Esophagus squamous epithelium (tissue), 5 donors: ENCODE measurements around the gene AP3B2. TPM values are rescaled to one million over a fixed set of nuclear protein-coding genes. Genes with fewer than 3 reads are reported as not detected.
A peak's percentile ranks its signal among the peaks of the same experiment; 100 is the strongest.

ENCODE experiments used
- DNase-seq: peaks from one replicate; lab custom pipeline; 2025; lab: John Stamatoyannopoulos, UW
- H3K27ac ChIP-seq, 4 donors: fragments of 200-600 bp; sonication (generic); one replicate each; pipeline ENCODE4 v1.5.1; 2016 to 2019; ENCODE audit warnings: mild to moderate bottlenecking in 1 of 4
- H3K27me3 ChIP-seq, 4 donors: fragments of 200-600 bp; sonication (generic); 1 replicate in 3 of 4; 2 replicates in 1 of 4; pipeline versions ENCODE4 v1.5.1 to v1.6.0; 2017 to 2021; ENCODE audit warnings: antibody characterized with exemption in 1 of 4
- H3K36me3 ChIP-seq, 3 donors: fragments of 200-600 bp; sonication (generic); one replicate each; pipeline ENCODE4 v1.5.1; 2016 to 2019
- H3K4me1 ChIP-seq, 3 donors: fragments of 200-600 bp; sonication (generic); one replicate each; pipeline ENCODE4 v1.5.1; 2017 to 2019
- H3K4me3 ChIP-seq, 4 donors: fragments of 200-600 bp; sonication (generic); 1 replicate in 3 of 4; 2 replicates in 1 of 4; pipeline ENCODE4 v1.5.1; 2016 to 2019; ENCODE audit warnings: mild to moderate bottlenecking in 2 of 4, moderate library complexity in 1 of 4
- H3K9me3 ChIP-seq, 3 donors: fragments of 200-600 bp; sonication (generic); one replicate each; pipeline ENCODE4 v1.5.1; 2016 to 2019
- POLR2A ChIP-seq, 4 donors: fragments of 450-650 bp; IDR thresholded peaks; one replicate each; pipeline ENCODE4 v1.6.1; 2017; ENCODE audit warnings: antibody characterized with exemption in 4 of 4, mild to moderate bottlenecking in 4 of 4, moderate library complexity in 3 of 4
- WGBS, 2 donors: methylation state at CpG; one replicate each; pipeline ENCODE4 v1.1.5; 2018; 5-methylcytosine and 5-hydroxymethylcytosine counted together
- intact Hi-C: fragments of 100-400 bp; cut with DNase I; formaldehyde crosslinking; loops from one replicate; pipeline ENCODE4 v1.15.0; 2022
- total RNA-seq, 4 donors: library from RNA; depleted of rRNA; stranded (reverse); fragments of >200 nt; gene quantifications; one replicate each; pipeline ENCODE4 v1.1.0, GENCODE V29; 2016
- TF ChIP-seq, protein P1 (sequence below), 6 experiments: fragments of 450-650 bp in 4 of 6; fragments of 200-600 bp in 2 of 6; sonication (generic) in 2 of 6; IDR thresholded peaks; one replicate each; pipeline ENCODE4 v1.5.1; 2016 to 2019; ENCODE audit warnings: antibody characterized with exemption in 6 of 6, mild to moderate bottlenecking in 4 of 6, moderate library complexity in 4 of 6
- donor health status: DM: yes; HTN: yes; CAD: no.

AP3B2 gene
- total RNA-seq, 4 donors from 2014 or later: 0.62 to 3.2 (median 1.7) TPM; not detected in 1

DNA sequence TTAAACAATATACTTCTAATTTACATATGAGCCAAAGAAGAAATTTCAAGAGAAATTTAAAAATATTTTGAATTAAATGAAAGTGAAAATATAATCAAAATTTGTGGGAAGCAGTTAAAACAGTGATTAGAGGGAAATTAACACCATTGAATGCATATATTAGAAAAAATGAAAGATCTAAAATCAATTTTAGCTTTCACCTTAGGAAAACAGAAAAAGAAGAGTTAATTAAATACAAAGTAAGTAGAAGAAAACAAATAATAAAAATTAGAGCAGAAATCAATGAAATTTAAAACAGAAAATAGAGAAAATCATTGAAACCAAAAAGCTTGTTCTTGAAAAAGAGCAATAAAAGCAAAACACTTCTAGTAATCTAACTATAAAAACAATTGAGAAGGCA lies 38.6 kb upstream of the AP3B2 start:
- DNase-seq: no peak
- intact Hi-C loops: no loop called here
- no peak for TF ChIP-seq POLR2A (IDR thresholded peaks at IDR 0.05)
- TF ChIP-seq, protein P1, sequence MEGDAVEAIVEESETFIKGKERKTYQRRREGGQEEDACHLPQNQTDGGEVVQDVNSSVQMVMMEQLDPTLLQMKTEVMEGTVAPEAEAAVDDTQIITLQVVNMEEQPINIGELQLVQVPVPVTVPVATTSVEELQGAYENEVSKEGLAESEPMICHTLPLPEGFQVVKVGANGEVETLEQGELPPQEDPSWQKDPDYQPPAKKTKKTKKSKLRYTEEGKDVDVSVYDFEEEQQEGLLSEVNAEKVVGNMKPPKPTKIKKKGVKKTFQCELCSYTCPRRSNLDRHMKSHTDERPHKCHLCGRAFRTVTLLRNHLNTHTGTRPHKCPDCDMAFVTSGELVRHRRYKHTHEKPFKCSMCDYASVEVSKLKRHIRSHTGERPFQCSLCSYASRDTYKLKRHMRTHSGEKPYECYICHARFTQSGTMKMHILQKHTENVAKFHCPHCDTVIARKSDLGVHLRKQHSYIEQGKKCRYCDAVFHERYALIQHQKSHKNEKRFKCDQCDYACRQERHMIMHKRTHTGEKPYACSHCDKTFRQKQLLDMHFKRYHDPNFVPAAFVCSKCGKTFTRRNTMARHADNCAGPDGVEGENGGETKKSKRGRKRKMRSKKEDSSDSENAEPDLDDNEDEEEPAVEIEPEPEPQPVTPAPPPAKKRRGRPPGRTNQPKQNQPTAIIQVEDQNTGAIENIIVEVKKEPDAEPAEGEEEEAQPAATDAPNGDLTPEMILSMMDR (IDR thresholded peaks at IDR 0.05): no peak
- Histone ChIP-seq H3K27me3 (no peaks in the 10 kb centered on the region), H3K36me3 (peaks cover 0 to 13% (median 0%) of the 10 kb centered on the region in 3 donors), H3K27ac (no peak overlapping the region), H3K9me3 (no peaks in the 10 kb centered on the region), H3K4me1 (peaks cover 0 to 34% (median 14%) of the 10 kb centered on the region in 3 donors), H3K4me3 (no peak overlapping the region)

- no peak overlapping the region for H3K27ac ChIP-seq
- TF ChIP-seq POLR2A (IDR thresholded peaks at IDR 0.05): no peak
- TF ChIP-seq, protein P1 (IDR thresholded peaks at IDR 0.05): no peak
- 91 to 100% methylated on average over 1 of the region's 1 CpG for WGBS, 2 donors
- no peak for DNase-seq
- H3K4me3 ChIP-seq: no peak overlapping the region
- peaks cover 0 to 16% (median 3%) of the 10 kb centered on the region in 3 donors for H3K4me1 ChIP-seq
- no peaks in the 10 kb centered on the region for H3K9me3 ChIP-seq
- intact Hi-C loops: no loop called here
- H3K27me3 ChIP-seq: no peaks in the 10 kb centered on the region
- no peaks in the 10 kb centered on the region for H3K36me3 ChIP-seq
These were observed 34.1 kb upstream of the AP3B2 start for GRCh38 chr15:82743810-82744209.

DNA sequence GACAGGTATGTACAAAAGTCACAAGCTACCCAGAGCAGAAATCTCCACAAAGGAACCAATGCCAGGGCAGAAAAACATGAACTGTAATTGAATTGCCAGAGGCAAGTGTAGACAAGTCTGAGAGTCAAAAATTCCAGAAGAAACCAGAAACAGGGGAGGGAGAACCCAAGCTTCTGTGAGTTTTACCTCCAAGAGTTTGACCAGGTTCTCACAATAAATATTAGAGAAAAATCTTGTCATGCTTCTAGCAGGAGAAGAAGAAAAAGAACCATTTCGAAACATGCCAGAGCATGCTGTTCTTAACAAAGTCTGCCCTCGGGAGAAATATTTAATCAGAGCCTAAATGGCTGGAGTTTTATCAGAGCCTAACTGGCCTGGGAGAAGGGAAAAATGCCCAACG lies 32.5 kb upstream of the AP3B2 start:
- no peak for DNase-seq
- intact Hi-C loops: no loop called here
- WGBS, 2 donors: 48 to 58% methylated on average over 3 of the region's 3 CpGs
- Histone ChIP-seq H3K4me1 (peaks cover 0 to 16% (median 3%) of the 10 kb centered on the region in 3 donors), H3K4me3 (no peak overlapping the region), H3K27ac (peak overlapping the region; percentile 28 to 45 (median 29)), H3K27me3 (no peaks in the 10 kb centered on the region), H3K9me3 (no peaks in the 10 kb centered on the region), H3K36me3 (peaks cover 0 to 3% (median 0%) of the 10 kb centered on the region in 3 donors)
- TF ChIP-seq, protein P1 (IDR thresholded peaks at IDR 0.05): no peak
- TF ChIP-seq POLR2A (IDR thresholded peaks at IDR 0.05): no peak

- intact Hi-C loops: no loop called here
- no peak for DNase-seq
- Histone ChIP-seq H3K4me3 (no peak overlapping the region), H3K36me3 (peaks cover 0 to 7% (median 0%) of the 10 kb centered on the region in 3 donors), H3K4me1 (peaks cover 0 to 16% (median 3%) of the 10 kb centered on the region in 3 donors), H3K27ac (no peak overlapping the region), H3K27me3 (no peaks in the 10 kb centered on the region), H3K9me3 (no peaks in the 10 kb centered on the region)
- TF ChIP-seq POLR2A (IDR thresholded peaks at IDR 0.05): no peak
- TF ChIP-seq, protein P1 (IDR thresholded peaks at IDR 0.05): no peak
- 46 to 48% methylated on average over 2 of the region's 2 CpGs for WGBS, 2 donors
These were observed 29.4 kb upstream of the AP3B2 start for GRCh38 chr15:82739086-82739485.

DNA sequence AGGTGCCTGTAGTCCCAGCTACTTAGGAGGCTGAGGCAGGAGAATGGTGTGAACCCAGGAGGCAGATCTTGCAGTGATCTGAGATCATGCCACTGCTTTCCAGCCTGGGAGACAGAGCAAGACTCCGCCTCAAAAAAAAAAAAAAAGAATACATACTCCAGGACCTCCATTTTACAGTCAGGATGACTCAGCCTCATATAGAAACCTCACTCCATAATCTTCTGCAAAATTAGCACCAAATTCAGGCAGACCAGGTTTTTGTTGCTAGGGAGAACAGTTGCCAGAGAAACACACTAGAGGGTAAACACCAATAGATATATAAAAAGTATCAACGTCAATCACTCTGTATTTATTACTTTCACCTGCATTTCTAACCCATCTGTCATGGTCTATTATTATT lies 28.3 kb upstream of the AP3B2 start:
- Histone ChIP-seq H3K9me3 (no peaks in the 10 kb centered on the region), H3K36me3 (peaks cover 0 to 7% (median 0%) of the 10 kb centered on the region in 3 donors), H3K27ac (no peak overlapping the region), H3K27me3 (no peaks in the 10 kb centered on the region), H3K4me1 (peaks cover 0 to 16% (median 3%) of the 10 kb centered on the region in 3 donors), H3K4me3 (no peak overlapping the region)
- 72 to 74% methylated on average over 2 of the region's 2 CpGs for WGBS, 2 donors
- DNase-seq: no peak
- intact Hi-C loops: no loop called here
- no peak for TF ChIP-seq POLR2A (IDR thresholded peaks at IDR 0.05)
- TF ChIP-seq, protein P1 (IDR thresholded peaks at IDR 0.05): no peak
